HG03558 (cell line): ENCODE results near the gene CRLF1.

ENCODE experiments used
- ATAC-seq: cut with Tn5 transposase; IDR thresholded peaks from one replicate; pipeline ENCODE4 v1.9.1; 2021; ENCODE audit warnings: moderate number of reproducible peaks; ENCODE audit not compliant: unreplicated experiment; ENCODE audit errors: extremely low read depth

Gene CRLF1

DNA sequence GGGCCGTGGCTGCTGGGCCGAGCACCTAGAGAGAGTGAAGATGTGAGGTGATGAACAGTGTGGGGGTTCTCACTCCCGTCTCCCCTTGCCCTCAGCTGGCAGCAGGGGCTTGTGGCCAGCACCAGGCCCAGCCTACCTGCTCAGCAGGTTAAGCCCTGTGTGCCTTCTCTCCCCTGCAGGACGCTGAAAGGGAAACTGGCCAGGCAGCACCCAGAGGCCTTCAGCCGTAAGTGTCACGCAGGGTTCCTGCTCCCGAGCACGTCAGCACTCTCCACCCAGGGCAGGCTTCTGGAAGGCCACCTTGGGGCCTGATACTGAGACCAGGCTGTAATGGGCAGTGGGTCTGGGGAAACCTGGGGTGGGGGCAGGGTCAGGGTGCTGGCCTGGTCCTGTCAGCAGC lies 39.6 kb downstream of the CRLF1 start:
- ATAC-seq, result no peak

DNA sequence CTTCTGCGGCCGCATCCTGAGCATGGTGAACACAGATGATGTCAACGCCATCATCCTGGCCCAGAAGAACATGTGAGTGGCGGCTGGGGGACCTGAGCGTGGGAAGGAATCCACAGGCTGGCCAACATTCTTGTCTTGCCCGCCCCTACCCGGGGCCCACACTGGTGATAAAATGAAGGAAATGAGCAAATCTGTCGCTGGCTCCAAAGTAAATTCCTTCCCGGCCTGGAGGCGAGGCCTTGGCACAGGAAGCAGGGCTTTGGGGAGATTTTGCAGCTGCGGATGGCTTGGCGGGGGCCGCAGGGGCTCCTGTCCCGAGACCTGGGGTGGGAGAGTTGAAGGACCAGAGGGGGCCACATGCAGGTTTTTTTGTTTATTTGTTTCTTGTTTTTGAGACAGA lies 44.5 kb downstream of the CRLF1 start:
- no peak for ATAC-seq

- no peak for ATAC-seq
These were observed 46.9 kb downstream of the CRLF1 start for GRCh38 chr19:18559685-18560084.

DNA sequence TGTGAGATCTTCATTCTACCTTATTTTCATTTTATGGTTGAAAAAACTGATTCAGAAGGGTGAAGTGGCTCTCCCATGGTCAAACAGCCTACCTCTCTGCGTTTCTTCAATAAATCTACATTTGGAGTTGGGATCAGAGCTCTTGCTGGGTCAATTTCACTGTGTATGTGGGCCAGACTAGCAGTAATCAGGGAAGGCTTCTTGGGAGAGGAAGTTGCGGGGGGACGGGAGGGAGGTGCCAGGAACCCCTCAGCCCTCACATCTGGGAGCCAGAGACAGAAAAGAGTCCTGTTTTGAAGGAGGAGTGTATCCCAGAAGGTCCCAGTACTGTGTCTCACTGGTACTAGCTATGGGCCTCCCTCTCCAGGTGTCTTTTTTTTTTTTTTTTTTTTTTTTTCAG lies 48.0 kb downstream of the CRLF1 start:
- ATAC-seq, result no peak

GRCh38 chr19:18558202-18558555 lies 48.4 kb downstream of the CRLF1 start:
- ATAC-seq, result no peak

- ATAC-seq, result peak; percentile 82
These were observed 49.0 kb downstream of the CRLF1 start, which contains the start of gene KXD1 for GRCh38 chr19:18557411-18558201. Gene KXD1, plus strand, starts transcription at chr19:18557870. Its CDS starts 4,187 bp downstream, at chr19:18562057.

- ATAC-seq, result no peak
These were observed 55.0 kb downstream of the CRLF1 start for GRCh38 chr19:18551631-18552030.

DNA sequence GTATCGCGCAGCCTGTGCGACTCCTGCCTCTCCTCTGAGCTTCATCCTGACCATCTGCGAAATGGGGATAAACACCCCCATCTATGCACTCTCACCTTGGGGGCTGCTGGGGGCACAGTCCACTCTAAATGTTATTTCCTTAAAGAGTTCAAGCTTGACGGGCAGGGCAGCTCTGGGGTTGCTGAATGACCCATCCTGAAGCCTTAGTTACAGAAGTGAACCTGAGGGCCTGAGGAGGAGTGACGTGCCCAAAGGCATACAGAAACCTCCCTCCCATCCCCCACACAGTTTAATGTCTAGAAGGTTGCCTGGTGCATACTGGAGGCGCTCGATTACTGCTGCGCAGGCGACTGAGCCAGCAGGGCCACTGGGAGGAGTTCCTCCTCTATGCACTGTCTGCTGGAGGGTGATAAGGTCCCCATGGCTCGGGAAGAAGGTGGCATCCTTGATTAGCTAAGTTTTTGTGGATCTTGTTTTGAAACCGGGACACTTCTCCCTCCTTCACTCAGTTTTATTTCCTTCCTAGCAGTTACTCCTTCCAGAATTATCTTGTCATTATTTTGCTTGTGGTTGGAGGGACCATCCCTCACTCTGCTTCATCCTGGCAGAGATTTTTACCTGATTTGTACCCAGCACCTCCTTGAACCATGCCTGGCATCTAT lies 62.7 kb downstream of the CRLF1 start:
- no peak for ATAC-seq
